ENCODE results near the gene PCSK1. TPM values are rescaled to one million over a fixed set of nuclear protein-coding genes. Genes with fewer than 3 reads are reported as not detected.

The PCSK1 gene
- total RNA-seq, 1 donor from 2014 or later: 0.41 TPM

DNA sequence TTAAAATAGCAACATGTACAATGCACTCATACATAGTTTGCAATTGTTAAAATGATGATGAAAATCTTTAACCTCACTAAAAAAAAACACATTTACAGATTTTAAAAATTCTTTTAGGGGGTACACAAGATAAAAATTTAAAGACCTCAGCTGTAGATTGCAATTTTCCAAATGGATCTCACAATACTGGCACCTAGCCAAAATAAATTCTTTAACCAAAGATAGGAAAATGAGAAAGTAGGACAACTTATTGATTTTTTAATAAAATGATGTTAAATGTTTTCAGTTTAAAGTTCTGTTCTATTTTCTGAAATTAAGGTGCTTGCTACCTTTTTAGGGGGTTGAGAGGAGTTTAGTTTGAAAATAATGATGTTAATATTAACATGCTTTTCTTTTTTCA, 90.0 kb downstream of the PCSK1 start:
- no peaks in the 10 kb centered on the region for H3K4me1 Mint-ChIP-seq (ENCODE audit: unreplicated experiment)
- H3K9me3 Mint-ChIP-seq (ENCODE audit: unreplicated experiment): no peaks in the 10 kb centered on the region
- H3K27ac Mint-ChIP-seq (ENCODE audit: unreplicated experiment): no peak overlapping the region
- no peaks in the 10 kb centered on the region for H3K27me3 Mint-ChIP-seq (ENCODE audit: unreplicated experiment)
- DNase-seq (ENCODE audit: low spot score): no peak
- no peak overlapping the region for H3K4me3 Mint-ChIP-seq (ENCODE audit: unreplicated experiment)
- TF ChIP-seq, protein P1, sequence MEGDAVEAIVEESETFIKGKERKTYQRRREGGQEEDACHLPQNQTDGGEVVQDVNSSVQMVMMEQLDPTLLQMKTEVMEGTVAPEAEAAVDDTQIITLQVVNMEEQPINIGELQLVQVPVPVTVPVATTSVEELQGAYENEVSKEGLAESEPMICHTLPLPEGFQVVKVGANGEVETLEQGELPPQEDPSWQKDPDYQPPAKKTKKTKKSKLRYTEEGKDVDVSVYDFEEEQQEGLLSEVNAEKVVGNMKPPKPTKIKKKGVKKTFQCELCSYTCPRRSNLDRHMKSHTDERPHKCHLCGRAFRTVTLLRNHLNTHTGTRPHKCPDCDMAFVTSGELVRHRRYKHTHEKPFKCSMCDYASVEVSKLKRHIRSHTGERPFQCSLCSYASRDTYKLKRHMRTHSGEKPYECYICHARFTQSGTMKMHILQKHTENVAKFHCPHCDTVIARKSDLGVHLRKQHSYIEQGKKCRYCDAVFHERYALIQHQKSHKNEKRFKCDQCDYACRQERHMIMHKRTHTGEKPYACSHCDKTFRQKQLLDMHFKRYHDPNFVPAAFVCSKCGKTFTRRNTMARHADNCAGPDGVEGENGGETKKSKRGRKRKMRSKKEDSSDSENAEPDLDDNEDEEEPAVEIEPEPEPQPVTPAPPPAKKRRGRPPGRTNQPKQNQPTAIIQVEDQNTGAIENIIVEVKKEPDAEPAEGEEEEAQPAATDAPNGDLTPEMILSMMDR (IDR thresholded peaks at IDR 0.05; ENCODE audit: unreplicated experiment): no peak
- no peaks in the 10 kb centered on the region for H3K36me3 Mint-ChIP-seq (ENCODE audit: low read depth, unreplicated experiment)

DNA sequence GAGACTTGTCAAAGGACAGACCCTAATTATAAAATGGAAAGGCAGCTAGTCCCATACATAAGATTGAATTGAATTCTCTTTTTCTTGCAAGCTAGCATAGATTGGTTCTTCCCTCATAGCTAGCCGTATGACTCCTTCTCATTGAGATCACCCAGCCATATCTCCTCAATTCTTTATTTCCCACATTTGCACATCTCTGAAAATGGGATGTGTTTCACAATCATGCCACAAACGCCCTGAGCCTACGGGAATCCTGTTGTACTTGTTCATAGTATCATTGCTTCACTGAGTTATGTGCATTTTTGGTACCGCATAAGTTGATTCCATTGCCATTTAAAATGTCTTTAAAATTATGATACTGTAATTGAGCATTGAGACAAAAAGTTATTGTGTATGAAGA, 90.5 kb downstream of the PCSK1 start:
- Mint-ChIP-seq H3K9me3 (ENCODE audit: unreplicated experiment) (no peaks in the 10 kb centered on the region), H3K4me3 (ENCODE audit: unreplicated experiment) (no peak overlapping the region), H3K4me1 (ENCODE audit: unreplicated experiment) (no peaks in the 10 kb centered on the region), H3K27me3 (ENCODE audit: unreplicated experiment) (no peaks in the 10 kb centered on the region), H3K27ac (ENCODE audit: unreplicated experiment) (no peak overlapping the region), H3K36me3 (ENCODE audit: low read depth, unreplicated experiment) (no peaks in the 10 kb centered on the region)
- DNase-seq (ENCODE audit: low spot score): no peak
- TF ChIP-seq, protein P1 (IDR thresholded peaks at IDR 0.05; ENCODE audit: unreplicated experiment): no peak

Other genes starting within 250 kb of the PCSK1 start
- gene CAST, start 229.1 kb upstream of the PCSK1 start, total RNA-seq (ENCODE audit: unreplicated experiment): 105 TPM

All from endothelial cell (in vitro differentiated cells).